Vagina (tissue), 2 donors: ENCODE results near the gene KIAA2012. TPM values are rescaled to one million over a fixed set of nuclear protein-coding genes. Genes with fewer than 3 reads are reported as not detected.

Experiments used
- DNase-seq, 2 donors: peaks; one replicate each; pipeline ENCODE4 v3.0.0-alpha.2; 2017; ENCODE audit errors: extremely low spot score in 2 of 2
- H3K27ac ChIP-seq: fragments of 200-600 bp; sonication (generic); one replicate; pipeline ENCODE4 v1.5.1; 2019
- H3K27me3 ChIP-seq: fragments of 200-600 bp; sonication (generic); one replicate; pipeline ENCODE4 v1.5.1; 2019
- H3K36me3 ChIP-seq, 2 donors: fragments of 200-600 bp; sonication (generic); one replicate each; pipeline ENCODE4 v1.5.1; 2017 to 2019
- H3K4me1 ChIP-seq: fragments of 200-600 bp; sonication (generic); one replicate; pipeline ENCODE4 v1.5.1; 2019
- H3K4me3 ChIP-seq, 2 donors: fragments of 200-600 bp; sonication (generic); 1 replicate in 1 of 2; 2 replicates in 1 of 2; pipeline ENCODE4 v1.5.1; 2016 to 2019
- H3K9me3 ChIP-seq: fragments of 200-600 bp; sonication (generic); one replicate; pipeline ENCODE4 v1.5.1; 2019
- CTCF ChIP-seq, 3 experiments: fragments of 450-650 bp in 2 of 3; fragments of 200-600 bp in 1 of 3; sonication (generic) in 1 of 3; IDR thresholded peaks; one replicate each; pipeline ENCODE4 v1.5.1; 2017 to 2019; ENCODE audit warnings: antibody characterized with exemption in 3 of 3, mild to moderate bottlenecking in 2 of 3, moderate library complexity in 2 of 3
- POLR2A ChIP-seq, 2 donors: fragments of 450-650 bp; IDR thresholded peaks; one replicate each; pipeline ENCODE4 v1.6.1; 2017; ENCODE audit warnings: antibody characterized with exemption in 2 of 2, mild to moderate bottlenecking in 2 of 2, moderate library complexity in 2 of 2
- POLR2AphosphoS5 ChIP-seq, 2 donors: sonication (generic); formaldehyde crosslinking; IDR thresholded peaks; one replicate each; pipeline ENCODE4 v1.9.0; 2017; ENCODE audit warnings: antibody characterized with exemption in 2 of 2, mild to moderate bottlenecking in 2 of 2, low read depth in 1 of 2; ENCODE audit not compliant: insufficient read depth in 1 of 2
- intact Hi-C: fragments of 100-400 bp; cut with DNase I; formaldehyde crosslinking; loops from one replicate; pipeline ENCODE4 v1.15.1; 2023
- total RNA-seq: library from RNA; depleted of rRNA; stranded (reverse); fragments of >200 nt; gene quantifications from one replicate; pipeline ENCODE4 v1.2.3, GENCODE V29; 2016

The KIAA2012 gene
- total RNA-seq, 1 donor from 2014 or later: not detected

DNA sequence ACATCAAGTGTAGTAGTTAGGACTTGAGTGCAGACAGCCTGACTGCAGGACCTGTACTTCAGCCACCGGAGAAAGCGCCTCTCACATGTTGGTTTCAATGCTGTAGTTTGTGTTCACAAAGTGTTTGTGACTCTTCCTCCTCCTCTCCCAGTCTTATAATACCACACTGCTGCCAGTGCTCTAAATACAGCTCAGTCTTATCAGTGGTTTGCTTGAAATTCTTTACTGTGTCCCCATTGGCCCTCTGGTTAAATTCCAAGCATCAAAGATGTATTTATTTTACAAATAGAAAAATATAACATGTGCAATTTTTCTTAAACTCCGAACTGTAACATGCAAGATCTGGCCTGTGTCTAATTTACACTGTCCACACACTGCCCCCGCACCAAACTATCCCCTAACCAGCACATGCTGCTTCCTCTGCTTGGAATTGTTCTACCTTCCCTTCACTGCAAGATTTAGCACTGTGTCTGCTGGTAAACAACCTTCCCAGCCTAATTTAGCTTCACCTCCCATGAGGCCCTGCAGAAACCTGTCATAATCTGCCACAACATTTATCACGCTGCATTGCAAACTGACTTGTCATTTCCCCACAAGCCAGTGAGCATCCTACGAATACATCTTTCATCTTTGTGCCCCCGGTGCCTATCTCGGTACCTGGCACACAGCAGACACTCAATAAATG is 88.2 kb downstream of the KIAA2012 start:
- Histone ChIP-seq H3K4me3 (no peak overlapping the region), H3K4me1 (no peaks in the 10 kb centered on the region), H3K9me3 (no peaks in the 10 kb centered on the region), H3K27me3 (no peaks in the 10 kb centered on the region), H3K36me3 (no peaks in the 10 kb centered on the region), H3K27ac (no peak overlapping the region)
- TF ChIP-seq POLR2A (IDR thresholded peaks at IDR 0.05): no peak
- no peak for TF ChIP-seq POLR2AphosphoS5 (IDR thresholded peaks at IDR 0.05; ENCODE audit: insufficient read depth in 1 of 2, low read depth in 1 of 2)
- intact Hi-C loops: no loop called here
- DNase-seq: no peak

- H3K36me3 ChIP-seq: no peaks in the 10 kb centered on the region
- TF ChIP-seq POLR2A (IDR thresholded peaks at IDR 0.05) (no peak), CTCF (IDR thresholded peaks at IDR 0.05) (no peak), POLR2AphosphoS5 (IDR thresholded peaks at IDR 0.05; ENCODE audit: insufficient read depth in 1 of 2, low read depth in 1 of 2) (no peak)
- H3K27ac ChIP-seq: no peak overlapping the region
- no peak overlapping the region for H3K4me3 ChIP-seq
- intact Hi-C loops: no loop called here
- no peak for DNase-seq
- no peaks in the 10 kb centered on the region for H3K9me3 ChIP-seq
- no peaks in the 10 kb centered on the region for H3K27me3 ChIP-seq
- H3K4me1 ChIP-seq: no peaks in the 10 kb centered on the region
These were observed 91.4 kb downstream of the KIAA2012 start for GRCh38 chr2:202164411-202164810.

DNA sequence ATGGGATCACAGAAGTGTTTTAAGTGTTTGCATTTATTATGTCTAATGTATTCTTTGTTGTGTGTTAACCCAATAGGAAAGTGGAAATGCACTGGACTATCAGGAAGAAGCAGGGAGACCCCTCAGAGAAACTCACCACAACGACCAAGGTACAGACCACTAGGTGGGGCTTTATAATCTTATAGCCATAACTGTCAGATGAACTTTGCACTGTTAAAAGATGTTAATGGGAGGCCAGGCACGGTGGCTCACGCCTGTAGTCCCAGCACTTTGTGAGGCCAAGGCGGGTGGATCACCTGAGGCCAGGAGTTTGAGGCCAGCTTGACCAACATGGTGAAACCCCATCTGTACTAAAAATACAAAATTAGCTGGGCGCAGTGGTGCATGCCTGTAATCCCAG is 92.2 kb downstream of the KIAA2012 start:
- H3K36me3 ChIP-seq: no peaks in the 10 kb centered on the region
- H3K27ac ChIP-seq: no peak overlapping the region
- TF ChIP-seq POLR2A (IDR thresholded peaks at IDR 0.05): no peak
- no peak for TF ChIP-seq POLR2AphosphoS5 (IDR thresholded peaks at IDR 0.05; ENCODE audit: insufficient read depth in 1 of 2, low read depth in 1 of 2)
- no peak for TF ChIP-seq CTCF (IDR thresholded peaks at IDR 0.05)
- DNase-seq: no peak
- H3K9me3 ChIP-seq: no peaks in the 10 kb centered on the region
- intact Hi-C loops: no loop called here
- no peaks in the 10 kb centered on the region for H3K27me3 ChIP-seq
- H3K4me1 ChIP-seq: no peaks in the 10 kb centered on the region
- no peak overlapping the region for H3K4me3 ChIP-seq

GRCh38 chr2:202165945-202166344 is 92.9 kb downstream of the KIAA2012 start:
- no peak overlapping the region for H3K4me3 ChIP-seq
- no peak overlapping the region for H3K27ac ChIP-seq
- H3K4me1 ChIP-seq: no peaks in the 10 kb centered on the region
- no peaks in the 10 kb centered on the region for H3K36me3 ChIP-seq
- H3K27me3 ChIP-seq: no peaks in the 10 kb centered on the region
- no peaks in the 10 kb centered on the region for H3K9me3 ChIP-seq
- no peak for DNase-seq
- intact Hi-C loops: no loop called here
- TF ChIP-seq CTCF (IDR thresholded peaks at IDR 0.05) (no peak), POLR2A (IDR thresholded peaks at IDR 0.05) (no peak), POLR2AphosphoS5 (IDR thresholded peaks at IDR 0.05; ENCODE audit: insufficient read depth in 1 of 2, low read depth in 1 of 2) (no peak)

DNA sequence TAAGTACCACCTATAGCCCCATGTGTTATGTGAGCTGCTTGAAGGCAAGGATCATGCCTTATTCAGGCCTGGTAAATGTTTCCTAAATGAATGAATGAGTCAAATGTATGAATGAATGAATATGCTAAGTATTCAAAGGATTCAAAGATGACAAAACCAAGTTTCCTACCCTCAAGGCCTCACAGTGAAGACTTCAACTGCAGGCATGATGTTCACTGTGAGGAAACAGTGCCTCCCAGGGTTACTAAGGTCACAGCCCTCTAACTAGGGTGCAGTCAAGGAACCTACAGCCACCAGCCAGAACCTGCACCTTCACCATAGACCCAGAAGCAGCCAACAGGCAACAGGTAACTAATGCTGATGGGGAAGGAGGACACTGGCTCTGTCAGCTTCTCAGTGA is 96.1 kb downstream of the KIAA2012 start:
- TF ChIP-seq POLR2A (IDR thresholded peaks at IDR 0.05) (no peak), POLR2AphosphoS5 (IDR thresholded peaks at IDR 0.05; ENCODE audit: insufficient read depth in 1 of 2, low read depth in 1 of 2) (no peak), CTCF (IDR thresholded peaks at IDR 0.05) (no peak)
- DNase-seq: no peak
- Histone ChIP-seq H3K9me3 (no peaks in the 10 kb centered on the region), H3K27ac (no peak overlapping the region), H3K27me3 (no peaks in the 10 kb centered on the region), H3K4me3 (no peak overlapping the region), H3K4me1 (peaks cover 4% of the 10 kb centered on the region), H3K36me3 (no peaks in the 10 kb centered on the region)
- intact Hi-C loops: no loop called here
